ENCODE measurements around the gene OR9I1. TPM values are rescaled to one million over a fixed set of nuclear protein-coding genes. Genes with fewer than 3 reads are reported as not detected.

OR9I1 gene
- total RNA-seq, 2 experiments from 2014 or later = not detected

- Histone ChIP-seq H3K27ac (ENCODE audit: low read depth, low read length, poor library complexity, severe bottlenecking) (no peak overlapping the region), H3K4me2 (ENCODE audit: low read length) (no peak overlapping the region), H3K4me1 (ENCODE audit: insufficient read depth, low read length, poor library complexity, severe bottlenecking) (no peaks in the 10 kb centered on the region), H3K9me3 (ENCODE audit: low read length) (no peaks in the 10 kb centered on the region), H2AFZ (ENCODE audit: low read length) (no peak overlapping the region), H3K4me3 (ENCODE audit: low read depth, low read length, poor library complexity, severe bottlenecking) (no peak overlapping the region), H4K20me1 (ENCODE audit: insufficient read depth, low read length) (no peaks in the 10 kb centered on the region), H3K79me2 (ENCODE audit: insufficient read depth, low read depth, low read length) (no peaks in the 10 kb centered on the region), H3K9me2 (ENCODE audit: insufficient read depth, low read length) (no peaks in the 10 kb centered on the region), H3K36me3 (ENCODE audit: insufficient read depth, low read length) (no peaks in the 10 kb centered on the region)
- no TSS peak for BruUV-seq (replicated peaks)
- ChIA-PET POLR2A (no interaction called here), CTCF (ENCODE audit: unreplicated experiment) (no interaction called here)
- intact Hi-C loops (cut with micrococcal nuclease; ENCODE audit: unreplicated experiment) = no loop called here
- TF ChIP-seq CTCF (conservative IDR thresholded peaks at IDR 0.05; ENCODE audit: low read length) = no peak
- no peak for DNase-seq (ENCODE audit: low spot score)
Measured at GRCh38 chr11:58164389-58164788, 39.1 kb upstream of the OR9I1 start.

- TF ChIP-seq CTCF (conservative IDR thresholded peaks at IDR 0.05; ENCODE audit: low read length) (no peak), EZH2phosphoT487 (IDR thresholded peaks at IDR 0.05; ENCODE audit: borderline replicate concordance, low read depth, low read length) (no peak)
Measured at GRCh38 chr11:58152781-58153180, 27.5 kb upstream of the OR9I1 start.

DNA sequence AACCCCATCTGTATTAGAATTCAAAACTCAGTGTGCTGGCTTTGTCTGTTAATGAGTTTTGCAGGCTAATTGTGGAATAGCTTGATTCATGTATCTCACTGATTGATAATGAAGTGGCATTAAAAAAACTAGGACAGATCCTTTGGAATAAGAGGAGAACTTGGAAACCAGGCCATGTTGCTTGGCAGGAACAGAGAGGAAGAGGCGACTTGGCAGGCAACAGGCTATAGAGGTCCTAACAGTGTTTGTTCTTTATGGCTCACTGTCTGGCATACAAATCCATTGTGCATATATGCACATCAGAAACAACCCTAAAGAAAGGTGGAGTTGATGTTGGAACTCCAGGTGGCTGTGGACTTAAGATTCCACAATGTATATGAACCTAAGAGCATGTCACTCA, 17.4 kb upstream of the OR9I1 start:
- no TSS peak for BruUV-seq (replicated peaks)
- H3K4me2 ChIP-seq (ENCODE audit: low read length) = no peak overlapping the region
- no peak overlapping the region for H3K27ac ChIP-seq (ENCODE audit: low read depth, low read length, poor library complexity, severe bottlenecking)
- H3K36me3 ChIP-seq (ENCODE audit: insufficient read depth, low read length) = no peaks in the 10 kb centered on the region
- H4K20me1 ChIP-seq (ENCODE audit: insufficient read depth, low read length) = no peaks in the 10 kb centered on the region
- intact Hi-C loops (cut with micrococcal nuclease; ENCODE audit: unreplicated experiment) = no loop called here
- H2AFZ ChIP-seq (ENCODE audit: low read length) = no peak overlapping the region
- ChIA-PET POLR2A (no interaction called here), CTCF (ENCODE audit: unreplicated experiment) (no interaction called here)
- H3K9me2 ChIP-seq (ENCODE audit: insufficient read depth, low read length) = no peaks in the 10 kb centered on the region
- DNase-seq (ENCODE audit: low spot score) = no peak
- no peaks in the 10 kb centered on the region for H3K9me3 ChIP-seq (ENCODE audit: low read length)
- no peak for TF ChIP-seq EZH2phosphoT487 (IDR thresholded peaks at IDR 0.05; ENCODE audit: borderline replicate concordance, low read depth, low read length)
- no peak for TF ChIP-seq CTCF (conservative IDR thresholded peaks at IDR 0.05; ENCODE audit: low read length)
- H3K4me1 ChIP-seq (ENCODE audit: insufficient read depth, low read length, poor library complexity, severe bottlenecking) = no peaks in the 10 kb centered on the region
- H3K4me3 ChIP-seq (ENCODE audit: low read depth, low read length, poor library complexity, severe bottlenecking) = no peak overlapping the region
- no peaks in the 10 kb centered on the region for H3K79me2 ChIP-seq (ENCODE audit: insufficient read depth, low read depth, low read length)

More at GRCh38 chr11:58152781-58153180, 27.5 kb upstream of the OR9I1 start:
- no peak overlapping the region for H3K4me2 ChIP-seq (ENCODE audit: low read length)
- no peaks in the 10 kb centered on the region for H3K36me3 ChIP-seq (ENCODE audit: insufficient read depth, low read length)
- no peak for DNase-seq (ENCODE audit: low spot score)
- no peaks in the 10 kb centered on the region for H3K4me1 ChIP-seq (ENCODE audit: insufficient read depth, low read length, poor library complexity, severe bottlenecking)
- H3K4me3 ChIP-seq (ENCODE audit: low read depth, low read length, poor library complexity, severe bottlenecking) = no peak overlapping the region
- ChIA-PET POLR2A (no interaction called here), CTCF (ENCODE audit: unreplicated experiment) (no interaction called here)
- intact Hi-C loops (cut with micrococcal nuclease; ENCODE audit: unreplicated experiment) = no loop called here
- no peaks in the 10 kb centered on the region for H3K79me2 ChIP-seq (ENCODE audit: insufficient read depth, low read depth, low read length)
- H3K9me2 ChIP-seq (ENCODE audit: insufficient read depth, low read length) = no peaks in the 10 kb centered on the region
- H2AFZ ChIP-seq (ENCODE audit: low read length) = no peak overlapping the region
- no peak overlapping the region for H3K27ac ChIP-seq (ENCODE audit: low read depth, low read length, poor library complexity, severe bottlenecking)
- no peaks in the 10 kb centered on the region for H3K9me3 ChIP-seq (ENCODE audit: low read length)
- no peaks in the 10 kb centered on the region for H4K20me1 ChIP-seq (ENCODE audit: insufficient read depth, low read length)
- BruUV-seq (replicated peaks) = no TSS peak

Measured in OCI-LY7 (cell line).